ENCODE measurements around the gene MAP3K21.

Gene MAP3K21

DNA sequence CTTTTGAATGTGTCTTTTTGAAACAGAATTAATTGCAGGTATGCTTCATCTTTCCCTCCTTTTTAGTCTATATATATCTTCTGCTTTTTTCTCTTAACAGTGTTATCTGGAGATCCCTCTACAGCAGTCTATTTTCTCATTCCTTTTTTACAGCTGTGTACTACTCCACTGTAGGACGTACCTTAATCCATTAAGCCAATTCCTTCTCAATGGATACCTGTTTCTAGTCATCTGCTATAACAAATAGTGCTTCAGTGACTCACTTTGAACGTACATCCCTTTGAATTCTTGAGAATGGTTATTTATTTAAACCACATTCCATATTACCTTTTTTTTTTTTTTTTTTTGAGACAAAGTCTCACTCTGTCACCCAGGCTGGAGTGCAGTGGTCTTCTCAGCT is 47.6 kb upstream of the MAP3K21 start:
- Histone ChIP-seq H3K27ac (ENCODE audit: extremely low read depth, low read depth, low read length) (no peak overlapping the region), H3K36me3 (ENCODE audit: control insufficient read depth in 2 of 2, insufficient read depth in 1 of 2, low read length in 2 of 2) (no peaks in the 10 kb centered on the region; a peak in 1 of 3 replicates), H3K9me3 (ENCODE audit: control insufficient read depth, insufficient read depth, low read depth, low read length) (no peaks in the 10 kb centered on the region), H3K4me1 (ENCODE audit: control insufficient read depth, insufficient read depth, low read length) (0 out of 2 replicates have a peak, but pooled peaks cover 2% of the 10 kb centered on the region), H3K4me3 (ENCODE audit: low read depth, low read length) (no peak overlapping the region)
- CTCF ChIA-PET, result interaction anchor here (0.7 to 2.0 kb wide), 4 partner anchors 15 to 267 kb away, joined by 3 to 7 read pairs (median 4); no protein-coding TSS in a partner anchor
- TF ChIP-seq, protein P1, sequence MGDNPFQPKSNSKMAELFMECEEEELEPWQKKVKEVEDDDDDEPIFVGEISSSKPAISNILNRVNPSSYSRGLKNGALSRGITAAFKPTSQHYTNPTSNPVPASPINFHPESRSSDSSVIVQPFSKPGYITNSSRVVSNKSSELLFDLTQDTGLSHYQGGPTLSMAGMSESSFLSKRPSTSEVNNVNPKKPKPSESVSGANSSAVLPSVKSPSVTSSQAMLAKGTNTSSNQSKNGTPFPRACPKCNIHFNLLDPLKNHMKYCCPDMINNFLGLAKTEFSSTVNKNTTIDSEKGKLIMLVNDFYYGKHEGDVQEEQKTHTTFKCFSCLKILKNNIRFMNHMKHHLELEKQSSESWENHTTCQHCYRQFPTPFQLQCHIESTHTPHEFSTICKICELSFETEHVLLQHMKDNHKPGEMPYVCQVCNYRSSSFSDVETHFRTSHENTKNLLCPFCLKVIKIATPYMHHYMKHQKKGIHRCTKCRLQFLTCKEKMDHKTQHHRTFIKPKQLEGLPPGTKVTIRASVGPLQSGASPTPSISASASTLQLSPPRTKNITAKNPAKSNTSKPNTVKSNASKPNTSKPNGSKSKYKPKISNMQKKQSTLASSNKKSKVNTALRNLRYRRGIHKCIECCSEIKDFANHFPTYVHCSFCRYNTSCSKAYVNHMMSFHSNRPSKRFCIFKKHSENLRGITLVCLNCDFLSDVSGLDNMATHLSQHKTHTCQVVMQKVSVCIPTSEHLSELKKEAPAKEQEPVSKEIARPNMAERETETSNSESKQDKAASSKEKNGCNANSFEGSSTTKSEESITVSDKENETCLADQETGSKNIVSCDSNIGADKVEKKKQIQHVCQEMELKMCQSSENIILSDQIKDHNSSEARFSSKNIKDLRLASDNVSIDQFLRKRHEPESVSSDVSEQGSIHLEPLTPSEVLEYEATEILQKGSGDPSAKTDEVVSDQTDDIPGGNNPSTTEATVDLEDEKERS (tag by site-specific recombination; IDR thresholded peaks at IDR 0.05), result 0 out of 2 replicates have a peak, but pooled peaks have one; percentile 51
- peak; percentile 98 for TF ChIP-seq ZNF146 (tag by site-specific recombination; IDR thresholded peaks at IDR 0.05)
- no peak for TF ChIP-seq ZNF391 (tag by site-specific recombination; IDR thresholded peaks at IDR 0.05; ENCODE audit: borderline replicate concordance, low read depth)
- TF ChIP-seq, protein P2, sequence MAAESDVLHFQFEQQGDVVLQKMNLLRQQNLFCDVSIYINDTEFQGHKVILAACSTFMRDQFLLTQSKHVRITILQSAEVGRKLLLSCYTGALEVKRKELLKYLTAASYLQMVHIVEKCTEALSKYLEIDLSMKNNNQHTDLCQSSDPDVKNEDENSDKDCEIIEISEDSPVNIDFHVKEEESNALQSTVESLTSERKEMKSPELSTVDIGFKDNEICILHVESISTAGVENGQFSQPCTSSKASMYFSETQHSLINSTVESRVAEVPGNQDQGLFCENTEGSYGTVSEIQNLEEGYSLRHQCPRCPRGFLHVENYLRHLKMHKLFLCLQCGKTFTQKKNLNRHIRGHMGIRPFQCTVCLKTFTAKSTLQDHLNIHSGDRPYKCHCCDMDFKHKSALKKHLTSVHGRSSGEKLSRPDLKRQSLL (tag by site-specific recombination; IDR thresholded peaks at IDR 0.05), result no peak
- TF ChIP-seq RBAK (tag by site-specific recombination; IDR thresholded peaks at IDR 0.05), result no peak
- TF ChIP-seq, protein P3, sequence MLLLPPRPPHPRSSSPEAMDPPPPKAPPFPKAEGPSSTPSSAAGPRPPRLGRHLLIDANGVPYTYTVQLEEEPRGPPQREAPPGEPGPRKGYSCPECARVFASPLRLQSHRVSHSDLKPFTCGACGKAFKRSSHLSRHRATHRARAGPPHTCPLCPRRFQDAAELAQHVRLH (tag by site-specific recombination; IDR thresholded peaks at IDR 0.05), result peak; percentile 82
- POLR2A ChIA-PET, result no interaction called here

DNA sequence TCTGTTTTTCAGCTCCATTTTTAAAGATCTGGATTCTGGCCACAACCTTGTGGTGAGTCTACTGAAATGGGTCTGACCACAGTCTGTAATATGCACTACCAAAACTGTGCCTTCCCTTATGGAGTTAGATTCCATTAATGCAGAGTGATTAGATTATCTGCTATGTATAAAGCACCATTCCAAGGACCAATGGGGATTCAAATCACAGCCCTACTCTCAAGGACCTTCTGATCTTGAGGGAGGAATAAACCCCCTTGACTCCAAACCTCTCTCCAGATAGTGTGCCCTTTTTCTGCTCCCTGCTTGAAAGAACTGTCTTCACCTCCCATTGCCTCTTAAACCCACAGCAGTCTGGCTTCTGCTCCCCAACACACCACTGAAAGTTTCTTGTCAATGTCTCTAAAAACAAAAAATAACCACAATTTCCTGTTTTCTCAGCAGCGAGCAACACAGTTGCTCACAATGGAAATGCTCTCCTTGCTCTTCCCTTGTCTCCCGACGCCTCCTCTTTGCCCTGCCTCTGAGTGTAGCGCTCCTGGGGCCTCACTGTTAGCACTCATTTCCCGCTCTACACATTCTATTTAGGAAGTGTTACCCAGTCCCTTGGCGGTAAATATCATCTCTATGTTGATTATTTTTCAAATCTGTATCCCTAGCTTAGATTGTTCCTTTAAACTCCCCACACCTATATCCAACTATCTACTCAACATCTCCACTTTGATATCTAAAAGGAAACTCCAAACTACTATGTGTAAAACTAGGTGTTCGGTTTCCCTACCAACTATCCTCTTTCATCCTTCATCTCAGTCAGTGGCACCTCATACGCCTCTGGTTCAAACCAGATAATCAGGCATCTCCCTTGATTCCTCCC is 45.6 kb upstream of the MAP3K21 start:
- no peaks in the 10 kb centered on the region for H3K36me3 ChIP-seq (ENCODE audit: control insufficient read depth in 2 of 2, insufficient read depth in 1 of 2, low read length in 2 of 2)
- TF ChIP-seq ZNF530 (tag by site-specific recombination; IDR thresholded peaks at IDR 0.05; ENCODE audit: low read depth), result no peak
- TF ChIP-seq ZNF341 (tag by site-specific recombination; IDR thresholded peaks at IDR 0.05; ENCODE audit: low read depth), result no peak
- TF ChIP-seq ZNF140 (tag by site-specific recombination; IDR thresholded peaks at IDR 0.05), result no peak
- TF ChIP-seq, protein P4, sequence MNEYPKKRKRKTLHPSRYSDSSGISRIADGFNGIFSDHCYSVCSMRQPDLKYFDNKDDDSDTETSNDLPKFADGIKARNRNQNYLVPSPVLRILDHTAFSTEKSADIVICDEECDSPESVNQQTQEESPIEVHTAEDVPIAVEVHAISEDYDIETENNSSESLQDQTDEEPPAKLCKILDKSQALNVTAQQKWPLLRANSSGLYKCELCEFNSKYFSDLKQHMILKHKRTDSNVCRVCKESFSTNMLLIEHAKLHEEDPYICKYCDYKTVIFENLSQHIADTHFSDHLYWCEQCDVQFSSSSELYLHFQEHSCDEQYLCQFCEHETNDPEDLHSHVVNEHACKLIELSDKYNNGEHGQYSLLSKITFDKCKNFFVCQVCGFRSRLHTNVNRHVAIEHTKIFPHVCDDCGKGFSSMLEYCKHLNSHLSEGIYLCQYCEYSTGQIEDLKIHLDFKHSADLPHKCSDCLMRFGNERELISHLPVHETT (tag by site-specific recombination; IDR thresholded peaks at IDR 0.05), result no peak
- TF ChIP-seq ZNF660 (tag by site-specific recombination; IDR thresholded peaks at IDR 0.05), result no peak
- TF ChIP-seq ZNF707 (tag by site-specific recombination; IDR thresholded peaks at IDR 0.05), result no peak
- no peak for TF ChIP-seq ZNF544 (tag by site-specific recombination; IDR thresholded peaks at IDR 0.05)
- 0 out of 2 replicates have a peak, but pooled peaks cover 2% of the 10 kb centered on the region for H3K4me1 ChIP-seq (ENCODE audit: control insufficient read depth, insufficient read depth, low read length)
- no peak overlapping the region for H3K27ac ChIP-seq (ENCODE audit: extremely low read depth, low read depth, low read length)
- POLR2A ChIA-PET, result no interaction called here
- H3K9me3 ChIP-seq (ENCODE audit: control insufficient read depth, insufficient read depth, low read depth, low read length), result no peaks in the 10 kb centered on the region
- CTCF ChIA-PET, result interaction anchor here (0.6 kb wide), 1 partner anchor 236 kb away, joined by 3 read pairs; no protein-coding TSS in a partner anchor
- H3K4me3 ChIP-seq (ENCODE audit: low read depth, low read length), result no peak overlapping the region

DNA sequence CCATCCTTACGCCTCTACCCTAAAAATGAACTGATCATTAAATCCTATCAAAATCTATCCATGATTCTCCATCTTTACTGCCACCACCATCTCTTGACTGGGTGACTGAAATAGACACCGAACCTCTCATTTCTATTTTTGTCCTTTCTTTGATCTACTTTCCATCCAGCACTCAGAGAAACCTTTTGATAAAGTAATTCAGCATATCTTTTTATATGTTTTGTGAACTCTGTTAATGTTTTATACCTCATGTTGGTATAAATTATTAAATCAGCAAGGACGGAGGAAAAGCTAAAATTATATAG is 45.0 kb upstream of the MAP3K21 start:
- CTCF ChIA-PET, result no interaction called here

More for the DNA sequence above, 45.0 kb upstream of the MAP3K21 start:
- Histone ChIP-seq H3K36me3 (ENCODE audit: control insufficient read depth in 2 of 2, insufficient read depth in 1 of 2, low read length in 2 of 2) (peaks cover 0 to 4% of the 10 kb centered on the region in 2 experiments; a peak in 1 of 3 replicates), H3K27ac (ENCODE audit: extremely low read depth, low read depth, low read length) (no peak overlapping the region), H3K4me3 (ENCODE audit: low read depth, low read length) (no peak overlapping the region), H3K4me1 (ENCODE audit: control insufficient read depth, insufficient read depth, low read length) (0 out of 2 replicates have a peak, but pooled peaks cover 2% of the 10 kb centered on the region), H3K9me3 (ENCODE audit: control insufficient read depth, insufficient read depth, low read depth, low read length) (no peaks in the 10 kb centered on the region)
- no peak for TF ChIP-seq ZNF830 (tag by site-specific recombination; IDR thresholded peaks at IDR 0.05; ENCODE audit: low read depth)
- TF ChIP-seq GLI4 (tag by site-specific recombination; IDR thresholded peaks at IDR 0.05), result no peak
- TF ChIP-seq ZNF112 (tag by site-specific recombination; IDR thresholded peaks at IDR 0.05), result no peak
- no peak for TF ChIP-seq ZNF341 (tag by site-specific recombination; IDR thresholded peaks at IDR 0.05; ENCODE audit: low read depth)
- TF ChIP-seq, protein P3 (tag by site-specific recombination; IDR thresholded peaks at IDR 0.05), result no peak
- TF ChIP-seq ZFHX2 (tag by site-specific recombination; conservative IDR thresholded peaks at IDR 0.05), result no peak
- TF ChIP-seq ZNF169 (tag by site-specific recombination; IDR thresholded peaks at IDR 0.05), result no peak
- TF ChIP-seq ZNF211 (tag by site-specific recombination; IDR thresholded peaks at IDR 0.05; ENCODE audit: low read depth), result no peak
- TF ChIP-seq, protein P5, sequence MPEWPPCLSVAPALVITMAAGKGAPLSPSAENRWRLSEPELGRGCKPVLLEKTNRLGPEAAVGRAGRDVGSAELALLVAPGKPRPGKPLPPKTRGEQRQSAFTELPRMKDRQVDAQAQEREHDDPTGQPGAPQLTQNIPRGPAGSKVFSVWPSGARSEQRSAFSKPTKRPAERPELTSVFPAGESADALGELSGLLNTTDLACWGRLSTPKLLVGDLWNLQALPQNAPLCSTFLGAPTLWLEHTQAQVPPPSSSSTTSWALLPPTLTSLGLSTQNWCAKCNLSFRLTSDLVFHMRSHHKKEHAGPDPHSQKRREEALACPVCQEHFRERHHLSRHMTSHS (tag by site-specific recombination; IDR thresholded peaks at IDR 0.05), result no peak
- TF ChIP-seq HOXA7 (CRISPR knock-in tag; IDR thresholded peaks at IDR 0.05; ENCODE audit: borderline replicate concordance), result no peak
- no peak for TF ChIP-seq ZNF184 (tag by site-specific recombination; IDR thresholded peaks at IDR 0.05)
- POLR2A ChIA-PET, result no interaction called here

Data from HEK293 (cell line).